Measurements from ENCODE around the gene TNF.

The TNF gene

DNA sequence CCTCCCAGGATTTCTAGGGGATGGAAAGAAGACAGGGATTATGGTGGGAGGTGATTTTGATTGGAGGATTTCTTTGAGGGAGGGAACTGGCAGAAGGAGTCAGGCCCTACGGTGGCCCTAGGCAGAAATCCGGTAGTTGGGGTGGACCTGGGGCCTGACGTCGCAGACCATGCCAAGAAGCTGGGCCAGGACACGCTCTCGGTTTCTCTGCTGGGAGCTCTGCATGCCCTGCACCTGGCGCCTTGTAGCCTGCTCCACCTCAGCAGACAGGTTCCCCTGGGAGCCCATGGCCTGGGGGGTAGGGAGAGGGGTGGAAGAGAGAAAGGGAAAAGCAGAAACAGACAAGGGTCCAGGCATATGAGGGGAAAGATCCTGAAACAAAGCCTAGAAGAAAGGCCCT is 30.1 kb upstream of the TNF start:
- no peak for DNase-seq

- DNase-seq: peak; percentile 94
These were observed 28.9 kb upstream of the TNF start, which contains the start of gene ATP6V1G2 for GRCh38 chr6:31546339-31546957. TSS of gene ATP6V1G2 (minus strand) at chr6:31546608. CDS start at chr6:31546559, 49 bp downstream.

DNA sequence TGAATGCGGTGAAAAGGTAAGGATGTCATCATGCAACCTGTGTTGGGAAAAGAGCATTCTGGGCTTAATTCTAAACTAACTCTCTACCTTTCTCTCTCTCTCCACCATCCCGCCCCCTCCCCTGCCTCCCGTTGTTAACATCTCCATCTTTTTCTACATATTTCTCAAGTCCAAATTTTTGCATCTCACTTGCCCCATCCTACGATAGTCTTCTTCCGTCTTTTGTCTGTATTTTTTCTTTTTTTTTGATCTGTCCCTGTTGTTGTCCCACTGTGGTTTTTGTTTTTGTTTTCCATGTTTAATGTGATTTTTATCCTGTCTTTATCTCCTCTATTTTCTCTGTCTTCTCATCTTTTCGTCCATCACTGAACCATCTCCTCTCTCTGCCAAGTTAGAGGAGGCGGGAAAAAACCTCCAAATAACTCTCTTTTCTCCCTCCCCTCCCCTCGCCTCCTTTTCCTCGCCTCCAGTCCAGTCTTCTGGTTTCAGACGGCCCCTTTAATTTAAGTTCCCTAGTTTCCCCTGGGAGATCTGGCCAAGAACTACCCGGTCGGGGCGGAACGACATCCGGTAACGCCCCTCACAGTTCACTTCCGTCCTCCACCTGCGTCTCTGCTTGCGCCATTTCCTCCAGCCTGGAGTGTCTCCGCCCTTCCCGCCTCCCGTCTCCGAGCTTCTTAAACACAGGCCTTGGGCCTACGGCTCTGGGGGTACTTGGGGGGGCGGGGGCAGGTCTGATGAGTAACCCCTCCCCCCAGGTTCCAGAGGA is 28.2 kb upstream of the TNF start, which contains the start of gene NFKBIL1:
Gene NFKBIL1 (plus strand): TSS at position 651 of the 769 bp plus-strand sequence. CDS start 87 bp downstream, at position 738.
- peak; percentile 94 for DNase-seq

DNA sequence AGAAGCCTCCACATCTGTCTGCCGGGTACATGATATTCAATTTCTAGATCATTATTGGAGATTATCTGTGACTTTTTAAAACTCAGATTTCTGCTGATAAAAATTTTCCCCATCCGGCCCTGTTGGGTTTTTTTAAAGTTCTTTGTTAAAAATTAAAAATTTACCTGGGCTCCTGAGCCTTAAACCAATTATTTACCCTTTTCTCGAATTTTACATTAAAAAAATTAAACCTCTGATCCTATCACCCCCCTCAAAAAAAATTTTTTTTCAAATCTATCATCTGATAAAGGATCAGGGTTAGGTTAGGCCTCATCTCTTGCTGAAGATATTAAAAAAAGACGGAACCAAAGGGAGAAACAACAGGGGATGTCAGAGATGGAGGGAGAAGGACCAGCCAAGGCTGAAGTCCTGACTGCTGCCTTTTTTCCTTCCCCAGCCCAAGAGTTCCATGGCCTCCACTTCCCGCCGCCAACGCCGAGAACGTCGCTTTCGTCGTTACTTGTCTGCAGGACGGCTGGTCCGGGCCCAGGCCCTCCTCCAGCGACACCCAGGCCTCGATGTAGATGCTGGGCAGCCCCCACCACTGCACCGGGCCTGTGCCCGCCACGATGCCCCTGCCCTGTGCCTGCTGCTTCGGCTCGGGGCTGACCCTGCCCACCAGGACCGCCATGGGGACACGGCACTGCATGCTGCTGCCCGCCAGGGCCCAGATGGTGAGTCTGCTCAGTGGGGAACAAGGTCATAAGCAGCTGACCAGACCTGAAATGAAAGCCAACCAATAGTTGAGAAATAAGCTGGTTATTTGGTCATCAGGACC is 27.4 kb upstream of the TNF start:
- DNase-seq: no peak

DNA sequence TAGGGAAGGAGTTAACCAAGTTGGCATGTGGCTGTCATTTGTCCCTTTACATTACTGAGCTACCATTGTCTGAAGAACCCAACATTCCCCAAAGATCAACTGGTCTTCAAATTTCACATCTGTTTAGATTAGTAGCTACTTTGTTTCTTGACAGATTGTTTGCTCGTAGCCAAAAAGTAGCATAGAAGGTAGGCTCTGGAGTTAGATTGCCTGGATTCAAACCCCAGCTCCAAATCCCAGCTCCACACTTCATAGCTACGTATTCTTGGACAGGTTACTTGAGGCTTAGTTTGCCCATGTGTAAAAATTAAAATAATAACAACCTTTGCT is 26.9 kb upstream of the TNF start:
- DNase-seq: no peak

GRCh38 chr6:31551371-31551770 is 24.0 kb upstream of the TNF start:
- DNase-seq: peak; percentile 66

- no peak for DNase-seq
These were observed 19.1 kb upstream of the TNF start for GRCh38 chr6:31556307-31556706.

DNA sequence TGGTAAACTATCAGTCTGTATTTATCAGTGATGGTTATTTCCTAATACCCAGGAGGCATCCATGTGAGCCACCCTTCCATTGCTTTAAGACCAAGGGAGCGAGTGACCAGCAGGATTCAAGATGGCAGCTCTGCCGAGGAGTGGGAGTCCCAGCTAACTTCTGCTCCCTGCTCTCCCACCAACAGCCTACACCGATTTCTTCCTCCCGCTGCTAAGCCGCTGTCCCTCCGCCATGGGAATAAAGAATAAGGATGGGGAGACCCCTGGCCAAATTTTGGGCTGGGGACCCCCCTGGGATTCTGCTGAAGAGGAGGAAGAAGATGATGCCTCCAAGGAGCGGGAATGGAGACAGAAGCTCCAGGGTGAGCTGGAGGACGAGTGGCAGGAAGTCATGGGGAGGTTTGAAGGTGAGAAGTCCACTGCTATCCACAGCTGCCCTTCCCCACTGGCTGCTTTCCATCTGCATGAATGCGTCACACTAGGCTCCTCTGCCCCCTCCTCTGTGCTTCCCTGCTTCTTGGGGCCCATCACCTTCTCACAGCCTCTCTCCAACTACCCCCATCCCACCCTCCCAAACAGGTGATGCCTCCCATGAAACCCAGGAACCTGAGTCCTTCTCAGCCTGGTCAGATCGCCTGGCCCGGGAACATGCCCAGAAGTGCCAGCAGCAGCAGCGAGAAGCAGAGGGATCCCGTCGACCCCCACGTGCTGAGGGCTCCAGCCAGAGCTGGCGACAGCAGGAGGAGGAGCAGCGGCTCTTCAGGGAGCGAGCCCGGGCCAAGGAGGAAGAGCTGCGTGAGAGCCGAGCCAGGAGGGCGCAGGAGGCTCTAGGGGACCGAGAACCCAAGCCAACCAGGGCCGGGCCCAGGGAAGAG is 17.7 kb upstream of the TNF start:
- no peak for DNase-seq

- no peak for DNase-seq
These were observed 17.1 kb upstream of the TNF start for GRCh38 chr6:31558318-31558625.

DNA sequence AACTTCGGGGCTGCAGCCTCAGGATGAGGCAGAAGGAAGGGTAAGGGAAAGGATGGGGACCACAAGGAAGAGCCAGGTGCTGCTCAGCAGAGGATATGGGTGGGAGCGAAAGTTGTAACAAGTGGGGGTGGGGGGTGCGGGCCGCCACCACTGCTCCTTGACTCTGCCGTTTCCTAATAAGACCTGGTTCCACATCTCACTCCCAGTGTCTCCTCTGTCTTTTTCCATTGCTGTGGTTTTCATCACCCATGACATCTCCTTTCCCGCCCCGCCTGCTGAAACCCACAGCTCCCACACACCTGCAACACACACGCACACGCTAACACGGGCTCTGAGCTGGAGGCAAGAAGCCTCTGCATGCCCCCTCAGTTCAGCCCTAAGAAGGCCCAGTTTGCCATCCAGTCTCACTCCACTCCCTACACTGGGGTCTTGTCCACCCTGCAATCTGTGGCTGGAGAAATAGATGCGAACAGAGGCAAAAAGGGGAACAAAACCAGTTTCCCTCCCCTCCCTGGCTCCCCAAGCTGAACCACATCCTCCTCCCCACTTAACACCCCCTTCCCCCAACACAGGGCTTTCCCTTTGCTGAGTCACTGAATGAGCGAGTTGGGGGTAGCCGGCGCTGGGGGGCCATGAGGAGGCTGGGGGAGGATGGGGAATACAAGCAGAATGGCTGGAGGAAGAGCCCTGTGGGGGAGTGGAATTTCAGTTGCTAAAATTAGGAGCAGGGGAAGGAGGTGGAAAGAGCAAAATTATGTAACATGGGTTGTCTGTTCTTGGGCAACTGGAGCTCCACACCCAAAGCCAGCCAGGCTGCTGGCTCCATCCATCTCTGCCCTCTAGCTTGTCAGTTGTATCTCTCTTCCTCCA is 16.5 kb upstream of the TNF start:
- peak; percentile 79 for DNase-seq

GRCh38 chr6:31559606-31559957 is 15.8 kb upstream of the TNF start:
- no peak for DNase-seq

GRCh38 chr6:31559958-31560696 is 15.2 kb upstream of the TNF start:
- DNase-seq: peak; percentile 70

GRCh38 chr6:31560697-31561058 is 14.7 kb upstream of the TNF start:
- no peak for DNase-seq

- peak; percentile 56 for DNase-seq
These were observed 7.6 kb upstream of the TNF start for GRCh38 chr6:31567531-31568370.

DNA sequence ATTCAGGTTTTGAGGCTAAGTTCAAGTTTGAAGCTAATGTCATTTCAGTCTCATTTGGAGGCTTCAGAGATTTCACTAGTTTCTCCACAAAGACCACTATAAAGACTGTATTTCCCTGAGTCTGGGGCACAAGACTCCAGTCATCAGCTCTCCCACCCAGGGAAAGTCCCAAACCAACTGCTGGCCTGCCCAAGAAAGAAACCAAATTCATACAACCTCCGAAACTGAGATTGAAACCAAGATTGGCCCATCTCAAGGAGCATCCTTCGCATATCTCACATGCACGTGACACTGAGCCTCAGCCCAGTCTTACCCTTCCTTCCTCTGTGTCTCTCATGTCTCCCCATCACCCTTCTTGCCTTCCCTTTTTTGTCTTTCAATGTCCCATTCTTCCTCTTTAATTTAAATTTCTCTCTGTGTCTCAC is 6.8 kb upstream of the TNF start:
- DNase-seq: peak; percentile 82

DNA sequence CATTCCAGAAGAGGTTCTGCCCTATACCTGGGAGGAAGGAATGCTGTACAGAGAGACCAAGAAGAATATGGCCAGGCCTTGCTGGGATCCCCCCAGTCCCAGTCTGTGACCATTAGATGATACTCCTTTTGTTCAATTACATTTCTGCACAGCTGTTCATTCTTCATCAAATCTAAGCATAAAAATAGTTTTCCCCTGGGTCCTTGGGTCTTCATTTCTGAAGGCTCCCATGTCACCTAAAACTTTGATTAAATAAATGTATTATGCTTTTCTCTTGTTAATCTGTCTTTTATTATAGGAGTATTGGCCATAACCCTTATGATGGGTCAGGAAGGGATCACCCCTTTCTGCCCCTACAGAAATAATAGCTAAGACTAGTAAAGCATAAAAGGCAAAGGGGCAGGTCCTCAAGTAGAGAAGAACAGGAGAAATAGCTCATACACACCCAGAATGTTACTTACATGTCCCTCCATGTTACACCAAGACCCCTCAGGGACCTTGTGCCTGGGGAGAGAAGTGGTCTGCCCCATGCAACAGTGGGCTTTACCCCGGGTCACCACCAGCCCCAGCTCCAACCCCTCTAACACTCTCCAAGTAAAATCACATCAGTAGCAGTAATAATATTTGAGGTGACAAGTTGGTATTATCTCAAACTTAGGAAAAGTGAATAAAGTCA is 5.4 kb upstream of the TNF start:
- no peak for DNase-seq

GRCh38 chr6:31572041-31572911 is 3.1 kb upstream of the TNF start, which contains the start of gene LTA:
TSS of gene LTA (plus strand) at chr6:31572289. CDS start at chr6:31572743, 454 bp downstream.
- peak; percentile 89 for DNase-seq

Data from stimulated activated CD4-positive, alpha-beta T cell treated with anti-CD3 and anti-CD28 coated beads, Interleukin-1b, Interleukin-23, amount 100 ng/mL, for 48 hours (primary cell).